ENCODE measurements around the gene PPP1R37.

The PPP1R37 gene

GRCh38 chr19:45151821-45152503, 59.0 kb downstream of the PPP1R37 start:
- TF ChIP-seq CTCF (IDR thresholded peaks at IDR 0.05; ENCODE audit: insufficient read depth, low read length, missing control alignments): peak; percentile 15
- H3K4me3 ChIP-seq (ENCODE audit: low read depth, low read length): peak overlapping the region; percentile 41
- ChIA-PET POLR2A (no interaction called here), CTCF (interaction anchor here (1.1 to 2.8 kb wide), 4 partner anchors 8 to 27 kb away, joined by 4 to 17 read pairs (median 4); partner anchors contain the start of genes BLOC1S3 and TRAPPC6A)
- no peak for DNase-seq (ENCODE audit: low read depth, low spot score)

GRCh38 chr19:45152504-45153338, 59.7 kb downstream of the PPP1R37 start:
- peak overlapping the region; percentile 41 for H3K4me3 ChIP-seq (ENCODE audit: low read depth, low read length)
- no peak for DNase-seq (ENCODE audit: low read depth, low spot score)
- CTCF ChIA-PET: interaction anchor here (1.1 to 2.8 kb wide), 7 partner anchors 9 to 50 kb away, joined by 3 to 17 read pairs (median 5); partner anchors contain the start of genes BLOC1S3 and TRAPPC6A
- TF ChIP-seq CTCF (IDR thresholded peaks at IDR 0.05; ENCODE audit: insufficient read depth, low read length, missing control alignments): no peak
- POLR2A ChIA-PET: interaction anchor here (2.4 kb wide), 1 partner anchor 26 kb away, joined by 10 read pairs; the partner anchor contains the start of genes BLOC1S3 and TRAPPC6A

- DNase-seq (ENCODE audit: low read depth, low spot score): no peak
- ChIA-PET CTCF (interaction anchor here (0.7 to 2.8 kb wide), 6 partner anchors 9 to 185 kb away, joined by 3 to 17 read pairs (median 4); no protein-coding TSS in a partner anchor), POLR2A (interaction anchor here (2.4 kb wide), 1 partner anchor 25 kb away, joined by 10 read pairs; the partner anchor contains the start of genes BLOC1S3 and TRAPPC6A)
- peak overlapping the region; percentile 30 for H3K4me3 ChIP-seq (ENCODE audit: low read depth, low read length)
- no peak for TF ChIP-seq CTCF (IDR thresholded peaks at IDR 0.05; ENCODE audit: insufficient read depth, low read length, missing control alignments)
Observed at GRCh38 chr19:45153339-45154063, 60.5 kb downstream of the PPP1R37 start.

GRCh38 chr19:45154064-45154827, 61.3 kb downstream of the PPP1R37 start:
- TF ChIP-seq CTCF (IDR thresholded peaks at IDR 0.05; ENCODE audit: insufficient read depth, low read length, missing control alignments): no peak
- no peak overlapping the region for H3K4me3 ChIP-seq (ENCODE audit: low read depth, low read length)
- ChIA-PET CTCF (interaction anchor here (0.7 to 2.8 kb wide), 6 partner anchors 8 to 185 kb away, joined by 3 to 17 read pairs (median 4); no protein-coding TSS in a partner anchor), POLR2A (interaction anchor here (2.4 kb wide), 1 partner anchor 24 kb away, joined by 10 read pairs; the partner anchor contains the start of genes BLOC1S3 and TRAPPC6A)
- peak; percentile 4 for DNase-seq (ENCODE audit: low read depth, low spot score)

DNA sequence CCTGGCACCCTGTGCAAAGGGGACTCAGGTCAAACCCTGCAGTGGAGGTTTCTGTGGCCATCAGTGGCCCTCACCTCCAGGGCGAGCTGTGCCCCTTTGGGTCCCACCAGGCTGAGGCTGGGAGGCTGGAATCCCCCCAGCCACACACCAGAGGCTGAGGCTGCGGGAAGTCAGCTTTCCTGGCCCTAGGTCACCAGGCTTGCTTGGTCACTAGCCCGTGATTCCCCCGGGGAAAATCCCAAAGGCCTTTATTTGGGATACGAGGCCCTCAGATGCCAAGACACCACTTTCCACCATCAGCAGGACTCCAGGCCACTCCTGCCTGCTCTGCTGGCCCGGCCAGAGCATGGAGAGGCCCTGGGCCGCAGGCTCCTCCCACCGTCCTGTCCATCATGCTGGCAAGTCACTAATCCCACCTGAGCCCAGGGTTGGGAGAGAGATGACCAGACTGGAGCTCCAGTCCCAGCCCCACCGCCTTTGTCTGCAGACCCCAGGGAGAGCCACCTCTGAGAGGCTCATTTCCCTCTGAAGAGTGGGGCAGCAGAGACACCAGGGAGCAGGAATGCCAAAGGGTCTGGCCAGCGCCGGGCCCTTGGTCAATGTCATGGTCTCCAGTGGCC, 63.1 kb downstream of the PPP1R37 start:
- ChIA-PET CTCF (no interaction called here), POLR2A (no interaction called here)
- TF ChIP-seq CTCF (IDR thresholded peaks at IDR 0.05; ENCODE audit: insufficient read depth, low read length, missing control alignments): no peak
- no peak overlapping the region for H3K4me3 ChIP-seq (ENCODE audit: low read depth, low read length)
- DNase-seq (ENCODE audit: low read depth, low spot score): no peak
